ENCODE measurements around the gene ARMC7. TPM values are rescaled to one million over a fixed set of nuclear protein-coding genes. Genes with fewer than 3 reads are reported as not detected.
"Not testable (repeated sequence)": the region's sequence is repeated elsewhere in the genome, so short reads cannot be mapped to it uniquely, and the experiment has no call there.

Gene ARMC7
- 10.5 and 13.6 TPM in 2 replicates for total RNA-seq (2014; rRNA removed; shearing (Covaris generic))

GRCh38 chr17:75109407-75110233 is at the start of gene ARMC7:
Gene ARMC7, plus strand, starts transcription at chr17:75109969. Its CDS starts 320 bp downstream, at chr17:75110289.
- peak; percentile 89 for DNase-seq (ENCODE audit: low spot score)

GRCh38 chr17:75060434-75061054 is 49.2 kb upstream of the ARMC7 start:
- no peak for DNase-seq (ENCODE audit: low spot score)
- in situ Hi-C loops (cut with HindIII; ENCODE audit: low sequenced_read_pairs) = no loop called here

More at GRCh38 chr17:75109407-75110233, at the start of gene ARMC7:
- in situ Hi-C loops (cut with HindIII; ENCODE audit: low sequenced_read_pairs) = no loop called here

GRCh38 chr17:75061055-75061438 is 48.7 kb upstream of the ARMC7 start:
- in situ Hi-C loops (cut with HindIII; ENCODE audit: low sequenced_read_pairs) = no loop called here
- no peak for DNase-seq (ENCODE audit: low spot score)

DNA sequence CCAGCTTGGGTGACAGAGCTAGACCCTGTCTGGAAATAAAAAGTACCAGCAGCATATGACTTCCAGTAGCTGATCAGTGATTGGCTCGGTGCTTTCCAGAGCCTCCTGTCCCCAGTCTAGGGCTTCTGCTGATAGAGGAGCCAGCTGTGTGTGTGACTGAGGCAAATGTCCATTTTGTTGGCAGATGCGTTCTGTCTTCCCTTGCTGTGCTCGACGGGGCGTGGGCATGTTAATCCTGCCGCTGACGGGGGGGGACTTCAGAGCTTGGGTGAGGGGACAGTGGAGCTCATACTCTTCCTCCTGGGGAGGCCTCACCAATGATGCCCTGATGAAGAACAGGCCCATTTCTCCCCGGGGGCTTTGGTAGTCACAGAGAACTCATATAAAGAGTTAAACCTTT is 48.2 kb upstream of the ARMC7 start:
- DNase-seq (ENCODE audit: low spot score) = no peak
- in situ Hi-C loops (cut with HindIII; ENCODE audit: low sequenced_read_pairs) = no loop called here

- in situ Hi-C loops (cut with HindIII; ENCODE audit: low sequenced_read_pairs) = no loop called here
- no peak for DNase-seq (ENCODE audit: low spot score)
Measured at GRCh38 chr17:75063201-75063600, 46.6 kb upstream of the ARMC7 start.

DNA sequence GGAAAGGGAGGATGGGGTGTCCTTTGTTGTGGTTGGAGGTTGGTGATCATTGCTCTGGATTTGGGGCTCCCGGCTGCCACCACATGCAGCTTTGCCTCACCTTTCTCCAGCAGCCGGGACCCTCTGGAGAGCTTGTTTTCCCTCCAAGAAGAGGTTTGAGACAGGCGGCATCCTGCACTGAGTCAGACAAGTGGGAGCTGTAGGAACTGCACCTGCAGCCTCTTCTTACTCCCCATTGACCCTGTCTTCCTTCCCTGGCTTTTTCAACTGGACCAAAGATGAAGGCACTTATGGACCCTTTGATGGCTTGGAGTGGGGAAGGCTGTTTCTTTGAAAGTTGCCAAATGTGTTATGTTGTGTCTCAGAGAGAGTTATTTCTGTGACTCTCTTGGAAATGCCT is 46.1 kb upstream of the ARMC7 start:
- in situ Hi-C loops (cut with HindIII; ENCODE audit: low sequenced_read_pairs) = no loop called here

DNA sequence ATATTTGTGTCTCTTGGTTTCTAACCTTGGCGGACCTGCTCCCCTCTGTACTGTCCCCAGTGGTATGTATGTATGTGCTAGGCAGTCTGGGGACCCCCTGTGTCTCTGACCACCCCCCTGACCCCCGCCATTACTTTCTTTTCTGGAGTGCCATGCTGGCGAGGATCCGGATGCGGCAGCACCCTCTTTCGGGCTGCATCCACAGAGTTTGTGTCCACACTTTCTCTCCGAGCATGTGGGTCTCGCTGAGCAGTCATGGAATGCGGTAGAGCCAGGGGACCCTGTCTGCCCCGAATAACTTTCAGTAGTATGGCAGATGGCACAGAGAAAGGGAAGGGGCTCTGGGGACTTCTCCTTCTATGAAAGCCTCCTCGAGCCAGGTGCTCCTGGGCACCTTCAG is 45.7 kb upstream of the ARMC7 start:
- DNase-seq (ENCODE audit: low spot score) = no peak
- in situ Hi-C loops (cut with HindIII; ENCODE audit: low sequenced_read_pairs) = no loop called here

More for the DNA sequence above, 46.1 kb upstream of the ARMC7 start:
- DNase-seq (ENCODE audit: low spot score) = no peak

DNA sequence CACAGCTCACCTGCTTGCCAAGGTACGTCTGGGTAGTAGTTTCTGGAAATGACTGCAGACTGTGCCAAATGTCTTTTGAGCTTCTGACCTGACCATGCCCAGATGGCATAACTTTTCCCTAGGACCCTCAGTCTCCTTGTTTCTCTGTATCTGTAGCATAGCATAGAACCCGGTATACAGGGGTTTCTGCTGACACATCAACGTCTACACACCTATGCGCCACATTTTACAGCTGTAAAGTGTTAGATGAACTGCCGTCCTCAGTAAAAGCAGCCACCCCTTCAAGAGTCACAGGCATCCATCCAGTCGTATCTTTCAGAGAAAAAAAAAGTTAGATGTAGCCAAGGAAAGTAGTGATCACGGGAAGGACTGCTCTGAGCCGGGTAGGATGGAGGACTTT is 45.3 kb upstream of the ARMC7 start:
- DNase-seq (ENCODE audit: low spot score) = no peak
- in situ Hi-C loops (cut with HindIII; ENCODE audit: low sequenced_read_pairs) = no loop called here

DNA sequence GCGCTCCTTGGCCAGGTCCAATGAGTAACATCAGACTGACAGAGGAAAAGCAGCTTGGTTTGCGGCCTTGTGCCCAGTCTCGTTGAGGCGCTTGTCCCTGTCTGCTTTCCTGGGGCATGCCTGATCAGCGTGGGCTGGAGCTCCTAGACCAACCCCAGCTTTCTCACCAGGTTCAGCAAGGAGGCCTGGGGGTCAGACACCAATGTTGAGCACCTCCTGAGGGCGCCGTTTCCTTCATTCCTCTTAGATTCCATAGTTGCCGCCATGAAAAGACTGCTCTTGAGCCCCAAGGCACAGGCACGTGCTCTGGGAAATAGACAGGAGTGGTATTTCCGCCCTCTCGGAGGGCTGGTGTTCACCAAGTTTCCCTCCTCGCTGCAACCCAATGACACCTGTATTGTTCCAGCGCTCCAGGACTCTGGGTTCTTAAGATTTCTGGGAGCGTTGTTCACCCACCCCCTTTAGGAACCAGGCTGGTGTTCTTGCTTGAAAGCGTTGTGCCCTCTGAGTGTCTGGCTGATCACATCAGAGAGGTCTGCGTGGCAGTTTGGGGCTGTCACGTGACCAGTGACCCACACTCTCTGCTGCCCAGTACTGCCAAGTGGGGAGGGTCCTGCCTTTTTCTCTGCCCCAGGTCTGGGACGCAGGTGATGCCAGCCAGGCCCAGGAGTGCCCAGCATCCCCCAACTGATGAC is 44.8 kb upstream of the ARMC7 start:
- DNase-seq (ENCODE audit: low spot score) = no peak
- in situ Hi-C loops (cut with HindIII; ENCODE audit: low sequenced_read_pairs) = no loop called here

- no peak for DNase-seq (ENCODE audit: low spot score)
- in situ Hi-C loops (cut with HindIII; ENCODE audit: low sequenced_read_pairs) = no loop called here
Measured at GRCh38 chr17:75065562-75066151, 44.1 kb upstream of the ARMC7 start.

DNA sequence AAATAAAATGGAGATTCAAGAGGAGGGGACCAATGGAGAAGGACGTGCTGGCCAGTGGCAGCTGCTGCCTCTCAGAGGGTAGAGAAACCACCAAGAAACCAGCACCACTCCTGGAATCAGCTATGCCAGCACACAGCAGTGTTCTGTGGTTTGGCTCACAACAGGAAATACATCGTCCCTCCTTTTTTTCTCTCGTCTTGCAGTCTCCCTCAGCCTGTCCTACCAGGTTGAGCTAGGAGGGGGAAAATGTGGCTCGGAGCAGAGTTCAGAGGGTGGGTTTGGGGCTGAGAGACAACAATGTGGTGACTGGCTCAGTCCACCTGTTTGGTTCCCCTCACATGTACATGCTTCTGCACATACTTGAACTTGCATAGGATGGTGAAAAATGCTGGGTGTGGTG is 41.9 kb upstream of the ARMC7 start:
- DNase-seq (ENCODE audit: low spot score) = no peak
- in situ Hi-C loops (cut with HindIII; ENCODE audit: low sequenced_read_pairs) = no loop called here

- in situ Hi-C loops (cut with HindIII; ENCODE audit: low sequenced_read_pairs) = no loop called here
Measured at GRCh38 chr17:75068750-75069149, 41.0 kb upstream of the ARMC7 start.

GRCh38 chr17:75069783-75070182 is 40.0 kb upstream of the ARMC7 start:
- DNase-seq (ENCODE audit: low spot score) = peak; percentile 54
- in situ Hi-C loops (cut with HindIII; ENCODE audit: low sequenced_read_pairs) = no loop called here

More at GRCh38 chr17:75068750-75069149, 41.0 kb upstream of the ARMC7 start:
- DNase-seq (ENCODE audit: low spot score) = no peak

GRCh38 chr17:75071478-75072271 is 38.1 kb upstream of the ARMC7 start:
- in situ Hi-C loops (cut with HindIII; ENCODE audit: low sequenced_read_pairs); DNase-seq (ENCODE audit: low spot score): not testable (repeated sequence)

GRCh38 chr17:75072909-75073308 is 36.9 kb upstream of the ARMC7 start:
- in situ Hi-C loops (cut with HindIII; ENCODE audit: low sequenced_read_pairs); DNase-seq (ENCODE audit: low spot score): not testable (repeated sequence)

- no peak for DNase-seq (ENCODE audit: low spot score)
- in situ Hi-C loops (cut with HindIII; ENCODE audit: low sequenced_read_pairs) = no loop called here
Measured at GRCh38 chr17:75073618-75074047, 36.1 kb upstream of the ARMC7 start.

DNA sequence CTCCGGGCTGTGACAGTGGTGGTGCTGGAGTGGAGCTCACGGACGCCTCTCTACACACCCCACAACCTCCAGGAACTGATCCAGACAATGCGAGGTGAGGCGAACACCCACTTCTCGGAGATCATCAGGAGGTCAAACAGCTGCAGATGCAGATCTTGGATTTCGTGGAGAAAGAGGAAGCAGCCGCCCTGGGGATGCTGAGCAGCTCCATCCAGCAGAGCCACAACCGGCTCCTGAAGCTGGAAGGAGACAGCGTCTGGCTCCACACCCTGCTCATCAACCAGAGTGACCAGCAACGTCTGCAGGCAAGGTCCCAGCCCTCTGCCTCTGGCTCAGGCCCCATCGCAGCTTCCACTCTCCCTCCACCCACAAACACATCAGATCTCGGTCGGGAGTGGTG is 35.2 kb upstream of the ARMC7 start:
- in situ Hi-C loops (cut with HindIII; ENCODE audit: low sequenced_read_pairs) = no loop called here
- no peak for DNase-seq (ENCODE audit: low spot score)

DNA sequence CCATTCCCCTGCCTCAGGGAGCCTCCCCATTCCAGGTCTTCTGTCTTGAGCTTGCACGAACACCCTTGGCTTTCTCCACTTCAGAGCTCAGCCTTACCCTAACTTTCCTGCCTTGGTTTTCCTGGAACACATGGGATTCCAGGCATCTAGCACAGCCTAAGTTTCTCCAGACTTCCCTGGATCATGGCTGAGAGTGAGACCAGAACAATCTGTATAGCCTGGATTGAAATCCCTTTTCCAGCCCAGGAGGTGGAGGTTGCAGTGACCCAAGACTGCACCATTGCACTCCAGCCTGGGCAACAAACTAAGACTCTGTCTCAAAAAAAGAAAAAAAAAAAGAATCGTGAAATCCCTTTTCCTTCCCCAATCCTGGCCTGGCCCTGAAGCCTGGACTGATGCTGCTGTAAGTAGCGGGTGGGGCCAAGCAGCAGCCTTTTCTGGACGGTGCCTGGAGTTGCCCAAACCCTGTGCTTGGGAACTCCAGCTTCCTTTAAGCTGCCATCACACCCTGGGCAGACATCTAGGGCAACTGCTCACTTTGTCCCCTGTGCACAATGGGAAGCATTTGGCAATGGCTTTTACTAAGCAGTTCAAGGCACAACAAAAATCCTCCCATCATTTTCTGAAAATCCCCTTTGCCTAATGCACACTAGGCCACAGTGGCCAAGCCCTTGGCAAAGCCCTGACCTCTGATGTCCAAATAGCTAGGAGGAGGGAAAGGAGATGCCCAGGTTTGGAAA is 34.0 kb upstream of the ARMC7 start:
- in situ Hi-C loops (cut with HindIII; ENCODE audit: low sequenced_read_pairs) = no loop called here
- DNase-seq (ENCODE audit: low spot score) = no peak

All from G401 (cell line).